Measurements from ENCODE around the gene SLC25A52. TPM values are rescaled to one million over a fixed set of nuclear protein-coding genes. Genes with fewer than 3 reads are reported as not detected.

SLC25A52 gene
- total and polyA plus RNA-seq, 2 experiments from 2014 or later = not detected

GRCh38 chr18:31795747-31796146, 35.1 kb upstream of the SLC25A52 start:
- Mint-ChIP-seq H3K36me3 (ENCODE audit: low read depth) (peaks cover 5% of the 10 kb centered on the region; the same call in 2 of the 3 replicates), H3K27ac (no peak overlapping the region), H3K4me1 (peaks cover 5% of the 10 kb centered on the region; the same call in 1 of the 3 replicates), H3K9me3 (no peaks in the 10 kb centered on the region), H3K27me3 (ENCODE audit: insufficient read depth, low read depth, poor library complexity) (peaks cover 8% of the 10 kb centered on the region), H3K4me3 (no peak overlapping the region)
- no peaks in the 10 kb centered on the region for H3K36me3 ChIP-seq (ENCODE audit: insufficient read depth)
- H3F3A ChIP-seq (replicated peaks; ENCODE audit: low read depth) = no peaks in the 10 kb centered on the region
- H3K27ac ChIP-seq (ENCODE audit: low read depth) = no peak overlapping the region
- H4K20me1 ChIP-seq (replicated peaks; ENCODE audit: insufficient read depth) = no peaks in the 10 kb centered on the region
- no peaks in the 10 kb centered on the region for H3K4me1 ChIP-seq (ENCODE audit: insufficient read depth)
- ATAC-seq = no peak
- no peak for DNase-seq (ENCODE audit: low spot score)
- H3K27me3 ChIP-seq (ENCODE audit: insufficient read depth) = no peaks in the 10 kb centered on the region
- H3K4me3 ChIP-seq = no peak overlapping the region
- TF ChIP-seq NANOG (IDR thresholded peaks at IDR 0.05; ENCODE audit: borderline replicate concordance) (no peak), ZNF114 (CRISPR knock-in tag; IDR thresholded peaks at IDR 0.05) (no peak), POLR2AphosphoS5 (IDR thresholded peaks at IDR 0.05; ENCODE audit: low read depth) (no peak), ZNF462 (CRISPR knock-in tag; IDR thresholded peaks at IDR 0.05) (no peak), CREB1 (CRISPR knock-in tag; IDR thresholded peaks at IDR 0.05; ENCODE audit: low read depth) (no peak), REST (IDR thresholded peaks at IDR 0.05; ENCODE audit: unreplicated experiment) (no peak), EZH2phosphoT487 (IDR thresholded peaks at IDR 0.05; ENCODE audit: unreplicated experiment) (no peak), ETS1 (IDR thresholded peaks at IDR 0.05) (no peak), EZH2 (IDR thresholded peaks at IDR 0.05; ENCODE audit: low read depth, unreplicated experiment) (no peak), ZNF331 (CRISPR knock-in tag; IDR thresholded peaks at IDR 0.05; ENCODE audit: low read depth) (no peak), JUNB (IDR thresholded peaks at IDR 0.05; ENCODE audit: unreplicated experiment) (no peak), CTCF (conservative IDR thresholded peaks at IDR 0.05; ENCODE audit: low read depth in 2 of 2) (no peak), STAT1 (IDR thresholded peaks at IDR 0.05; ENCODE audit: unreplicated experiment) (no peak)
- H3K4me2 ChIP-seq = no peak overlapping the region
- no peaks in the 10 kb centered on the region for H3K79me2 ChIP-seq (replicated peaks; ENCODE audit: insufficient read depth)
- 0 out of 2 replicates have a peak, but pooled peaks cover 3% of the 10 kb centered on the region for H3K9me2 ChIP-seq (ENCODE audit: insufficient read depth)
- no peak overlapping the region for H2AFZ ChIP-seq

All from GM23338 (cell line).